ENCODE results near the gene REEP2.
"Not testable (repeated sequence)": the region's sequence is repeated elsewhere in the genome, so short reads cannot be mapped to it uniquely, and the experiment has no call there.

Gene REEP2

DNA sequence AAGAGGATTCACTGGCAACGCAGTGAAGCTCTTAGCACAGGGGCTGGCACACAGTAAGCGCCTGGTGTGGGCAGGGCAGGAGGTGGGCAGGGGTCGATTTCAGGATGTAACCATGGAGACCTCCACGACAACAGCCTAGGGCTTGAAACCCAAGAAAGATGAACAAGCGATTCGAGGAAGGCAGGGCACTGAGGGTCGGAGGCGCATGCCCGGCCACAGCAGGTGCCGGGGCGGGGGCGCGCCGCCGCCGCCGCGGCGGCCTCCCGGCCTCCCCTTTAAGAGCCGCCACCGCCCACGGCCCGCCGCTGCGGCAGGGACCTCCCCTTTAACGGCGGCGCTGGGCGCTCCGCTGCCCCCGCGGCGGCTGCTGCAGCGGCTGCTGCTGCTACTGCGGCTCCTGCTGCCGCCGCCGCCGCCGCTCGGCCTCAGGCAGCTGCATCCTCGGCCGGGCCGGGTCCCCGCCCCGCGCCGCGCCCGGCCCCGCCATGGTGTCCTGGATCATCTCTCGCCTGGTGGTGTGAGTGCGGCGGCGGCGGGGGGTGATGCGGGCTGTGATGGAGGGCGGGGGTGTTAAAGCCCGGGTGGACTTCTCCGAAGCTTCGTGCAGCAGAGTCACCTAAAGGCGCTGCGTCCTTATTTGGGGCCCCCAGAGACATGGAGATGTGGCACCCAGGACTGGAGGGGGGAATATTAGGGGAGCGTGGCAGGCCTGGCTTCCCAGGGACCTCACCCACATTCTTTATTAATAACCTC, at the start of gene REEP2:
TSS of gene REEP2 (plus strand) at position 334 of the 753 bp plus-strand sequence. CDS start at position 486, 152 bp downstream.
- DNase-seq = peak; percentile 33

GRCh38 chr5:138389332-138389731, 49.5 kb upstream of the REEP2 start:
- DNase-seq = no peak

GRCh38 chr5:138389911-138390310, 48.9 kb upstream of the REEP2 start:
- not testable (repeated sequence) for DNase-seq

- DNase-seq = no peak
These were observed 46.9 kb upstream of the REEP2 start for GRCh38 chr5:138391859-138392386.

DNA sequence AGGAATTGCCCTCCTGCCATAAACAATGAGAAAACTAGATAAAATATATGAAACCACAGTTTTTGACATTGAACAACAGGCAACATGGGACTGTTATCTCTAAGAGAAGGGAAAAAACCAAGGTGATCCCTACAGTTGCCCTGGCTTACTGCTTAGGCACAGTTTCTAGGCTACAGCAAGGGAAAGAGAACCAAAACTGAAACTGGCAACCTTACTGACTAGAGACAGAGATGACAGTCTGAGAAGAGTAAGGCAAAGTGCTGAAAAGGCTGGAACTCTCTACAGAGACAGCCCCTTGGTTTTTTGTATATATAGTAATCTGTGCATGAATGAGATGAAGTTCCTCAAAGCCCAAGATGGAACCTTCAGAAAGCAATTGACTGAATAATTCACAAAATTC, 36.2 kb upstream of the REEP2 start:
- DNase-seq = no peak

GRCh38 chr5:138408023-138408422, 30.8 kb upstream of the REEP2 start:
- no peak for DNase-seq

- DNase-seq = peak; percentile 50
These were observed 27.7 kb upstream of the REEP2 start for GRCh38 chr5:138410996-138411640.

DNA sequence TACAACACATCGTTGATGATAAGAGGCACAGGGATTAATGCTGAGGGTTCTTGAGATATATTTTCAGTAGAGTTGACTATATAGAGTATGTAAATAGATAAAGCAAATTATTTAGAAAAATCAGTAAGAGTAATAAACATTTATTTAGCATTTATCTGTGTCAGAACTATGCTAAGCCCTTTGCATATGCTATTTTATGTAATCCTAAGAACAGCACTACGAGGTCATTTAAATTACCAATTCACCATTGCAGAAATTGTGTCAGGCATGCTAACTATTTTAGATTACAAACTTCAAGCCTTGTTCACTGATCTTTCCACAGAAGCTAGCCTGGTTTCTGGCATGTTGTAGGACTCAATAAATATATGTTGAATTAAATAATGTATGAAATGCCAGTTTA, 20.4 kb upstream of the REEP2 start:
- no peak for DNase-seq

DNA sequence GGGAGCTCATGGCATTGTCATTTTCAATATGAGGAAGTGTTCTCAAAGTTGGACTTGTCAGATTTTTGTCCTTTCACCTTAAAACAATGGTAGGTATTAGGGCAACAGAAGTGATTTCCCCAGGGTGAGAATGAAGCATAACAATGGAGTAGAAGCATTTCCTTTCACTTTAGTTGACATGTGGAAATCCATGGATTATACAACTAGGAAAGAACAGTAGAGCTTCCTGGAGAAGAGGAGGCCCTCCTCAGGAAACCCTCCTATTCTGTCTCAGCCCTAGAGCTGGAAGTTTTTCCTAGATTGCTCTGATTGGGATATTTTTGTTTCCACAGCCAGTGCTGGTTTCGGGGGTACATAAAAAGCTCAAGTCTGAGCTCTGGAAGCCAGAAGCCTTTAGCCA, 13.8 kb upstream of the REEP2 start:
- no peak for DNase-seq

- DNase-seq = no peak
These were observed 2.9 kb upstream of the REEP2 start for GRCh38 chr5:138435943-138436342.

- DNase-seq = no peak
These were observed 694 bp upstream of the REEP2 start for GRCh38 chr5:138438003-138438723.

DNA sequence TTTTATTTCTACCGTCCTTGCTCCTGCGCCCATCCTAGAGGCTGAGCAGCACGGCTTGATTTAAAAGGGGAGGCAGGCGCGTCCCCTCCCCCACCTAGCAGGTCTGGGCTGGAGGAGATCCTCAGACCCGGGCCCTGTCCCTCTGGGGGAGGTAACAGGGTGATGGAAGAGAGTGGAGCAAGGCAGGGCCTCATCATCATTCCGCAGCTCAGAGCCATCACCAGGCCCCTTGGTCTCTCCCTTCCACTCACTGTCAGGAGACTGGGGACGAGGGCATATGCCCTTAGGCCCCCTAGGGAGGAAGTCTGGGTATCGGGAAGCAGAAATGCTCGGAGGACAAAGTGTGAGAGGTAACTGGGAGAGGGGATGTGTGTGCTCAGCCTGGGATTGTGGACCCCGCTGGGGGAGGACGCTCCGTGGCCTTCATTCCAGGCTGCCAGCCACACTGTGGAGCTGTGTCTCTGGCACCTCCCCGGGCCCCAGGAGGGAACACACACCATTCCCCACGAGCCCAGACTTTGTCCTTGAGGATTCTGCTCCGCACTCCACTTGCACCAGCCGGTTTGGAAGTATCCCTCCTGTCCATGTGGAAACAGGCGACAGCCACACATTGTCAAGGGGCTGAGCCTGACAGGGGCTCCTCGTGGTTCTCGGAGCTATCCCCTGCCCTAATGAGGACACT, 761 bp downstream of the REEP2 start:
- DNase-seq = no peak

- no peak for DNase-seq
These were observed 1.6 kb downstream of the REEP2 start for GRCh38 chr5:138440159-138441073.

DNA sequence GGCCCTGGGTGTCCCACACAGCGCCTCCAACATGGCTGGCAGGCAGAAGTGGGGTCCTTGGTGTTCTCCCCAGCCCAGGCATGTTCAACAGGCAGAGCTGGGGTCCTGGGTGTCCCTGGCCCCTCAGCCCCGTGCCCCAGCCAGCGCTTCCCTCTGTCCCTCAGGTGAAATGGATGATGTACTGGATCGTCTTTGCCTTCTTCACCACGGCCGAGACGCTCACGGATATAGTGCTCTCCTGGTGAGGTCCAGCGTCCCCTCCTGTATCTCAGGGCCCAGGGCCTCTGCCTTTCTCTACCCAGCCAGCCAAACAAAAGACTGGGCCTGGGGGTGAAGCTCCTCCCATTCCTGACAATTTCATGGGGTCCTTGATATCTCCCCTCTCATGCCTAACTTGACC, 2.4 kb downstream of the REEP2 start:
- no peak for DNase-seq

- DNase-seq = no peak
These were observed 5.4 kb downstream of the REEP2 start for GRCh38 chr5:138444078-138444773.

- DNase-seq = no peak
These were observed 6.1 kb downstream of the REEP2 start for GRCh38 chr5:138444774-138445546.

DNA sequence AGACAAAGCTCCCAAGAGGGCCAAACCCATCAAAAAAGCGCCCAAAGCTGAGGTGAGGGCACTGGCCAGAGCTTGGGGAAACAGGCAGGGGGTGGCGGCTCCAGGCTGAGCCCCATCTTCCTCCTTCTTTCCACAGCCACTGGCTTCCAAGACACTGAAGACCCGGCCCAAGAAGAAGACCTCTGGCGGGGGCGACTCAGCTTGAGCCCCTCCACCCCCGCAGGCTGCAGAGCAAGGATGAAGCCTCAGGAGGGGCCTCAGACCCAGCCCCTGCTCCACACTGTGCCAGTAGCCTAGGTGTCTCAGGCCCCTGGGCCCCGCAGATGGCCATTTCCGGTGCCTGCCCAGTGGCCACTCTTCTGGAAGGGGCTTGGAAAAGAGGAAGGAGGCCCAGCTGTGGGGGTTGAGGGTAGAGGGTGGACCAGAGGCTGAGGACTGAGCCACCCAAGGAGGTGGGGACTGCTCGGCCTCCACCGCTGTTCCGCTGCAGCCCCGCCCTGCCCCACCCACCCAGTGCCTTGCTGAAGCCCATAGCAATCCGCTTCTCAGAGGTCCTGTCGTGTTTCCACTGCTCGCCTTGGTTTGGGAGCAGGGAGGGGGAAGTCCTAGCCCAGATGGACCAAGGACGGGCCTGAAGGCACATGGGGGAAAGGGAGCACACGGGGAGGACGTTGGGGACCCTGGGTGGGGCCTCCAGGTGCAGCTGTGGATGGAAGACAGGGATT, 6.9 kb downstream of the REEP2 start:
- DNase-seq = no peak

DNA sequence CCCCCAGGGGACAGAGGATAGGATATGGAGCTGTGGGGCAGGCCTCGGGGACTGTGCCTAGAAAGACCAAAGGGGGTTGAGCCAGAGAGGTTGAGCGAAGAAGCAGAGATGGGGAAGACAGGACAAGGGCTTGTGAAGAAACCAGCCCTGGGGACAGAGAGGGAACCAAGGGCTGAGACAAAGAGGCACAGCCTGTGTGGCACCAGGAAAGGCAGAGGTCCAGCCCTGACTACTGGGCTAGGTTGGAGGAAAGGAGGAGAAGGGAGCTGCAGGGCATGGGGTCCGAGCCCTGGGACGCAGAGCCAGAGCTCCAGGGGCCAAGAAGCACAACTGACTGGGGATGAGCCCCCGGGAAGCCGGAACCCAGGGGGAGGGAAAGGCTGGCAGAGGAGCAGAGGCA, 9.2 kb downstream of the REEP2 start:
- DNase-seq = no peak

DNA sequence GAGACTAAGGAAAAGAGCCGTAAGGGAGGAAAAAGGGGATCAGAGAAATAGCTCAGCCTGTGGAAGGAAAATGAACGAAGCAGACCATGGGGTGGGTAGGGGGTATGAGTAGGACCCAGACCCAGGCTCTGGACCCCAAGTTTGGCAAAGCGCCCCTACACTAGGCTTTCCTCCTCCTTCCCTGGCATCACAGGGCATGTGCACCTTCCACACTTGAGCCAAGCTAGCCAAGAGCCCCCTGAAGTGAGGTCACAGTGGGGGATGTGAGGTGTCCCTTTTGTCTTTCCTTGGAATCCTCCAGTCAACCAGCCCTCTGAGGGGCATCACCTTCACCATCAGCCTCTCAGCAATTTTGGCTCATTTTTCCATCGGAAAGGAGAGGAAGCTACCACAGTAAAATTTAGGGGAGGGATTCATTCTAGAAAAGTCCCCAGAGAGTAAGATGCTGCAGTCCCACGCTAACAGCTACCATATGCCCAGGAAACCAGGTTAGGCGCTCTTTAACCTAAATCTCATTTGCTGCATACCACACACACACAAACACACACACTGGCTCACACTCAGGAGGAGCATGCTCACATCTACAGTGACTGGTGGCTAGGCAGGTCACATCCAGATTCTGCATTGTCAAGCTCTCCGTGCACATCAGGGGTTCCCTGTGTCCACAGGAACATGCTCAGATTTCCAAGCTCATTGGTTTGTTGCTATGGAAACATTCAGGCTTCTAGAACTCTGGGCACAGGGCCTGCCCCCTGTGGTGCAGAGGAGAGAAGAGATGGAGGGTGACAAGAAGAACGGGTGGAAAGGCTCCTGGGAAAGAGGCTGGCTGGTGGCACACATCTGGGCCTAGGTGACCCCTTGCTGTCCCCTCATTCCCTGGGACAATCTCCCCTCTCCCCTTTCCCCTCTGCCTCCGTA, 9.9 kb downstream of the REEP2 start:
- DNase-seq = no peak

Measured in hematopoietic multipotent progenitor cell treated with erythropoietin and hydrocortisone succinate and interleukin-3 and kit ligand, for 8 days (in vitro differentiated cells).